ENCODE results near the gene C3orf22. TPM values are rescaled to one million over a fixed set of nuclear protein-coding genes. Genes with fewer than 3 reads are reported as not detected.

C3orf22 gene
- total RNA-seq, 3 donors from 2014 or later (not counting 1 experiment from before 2014, with no cell fraction given) = not detected

DNA sequence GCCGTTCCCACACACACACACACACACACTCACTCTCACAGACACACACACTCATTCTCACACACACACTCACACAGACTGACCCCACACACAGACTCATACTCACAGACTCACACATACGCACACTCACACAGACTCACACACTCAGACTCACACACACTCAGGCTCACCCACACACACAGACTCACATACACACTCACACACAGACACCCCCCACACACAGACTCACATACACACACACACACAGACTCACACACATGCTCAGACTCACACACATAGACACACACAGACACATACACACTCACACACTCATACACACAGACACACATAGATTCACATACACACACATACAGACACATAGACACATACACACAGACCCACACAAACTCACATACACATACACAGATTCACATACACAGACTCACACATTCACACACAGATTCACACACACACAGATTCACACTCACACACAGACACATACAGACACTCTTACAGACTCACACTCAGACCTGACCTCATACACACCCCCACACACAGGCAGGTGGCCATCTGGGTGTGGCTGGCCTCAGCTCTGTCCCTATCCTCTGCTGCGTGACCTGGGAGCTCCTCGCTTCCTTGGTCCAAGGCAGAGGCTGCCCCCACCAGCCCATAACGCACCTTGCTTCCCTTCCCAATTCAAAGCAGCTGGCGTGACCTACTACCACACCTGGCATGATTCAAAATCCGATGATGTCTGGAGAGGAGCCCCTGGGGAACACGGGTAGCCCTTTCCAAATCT, 1.9 kb downstream of the C3orf22 start:
- DNase-seq = no peak

DNA sequence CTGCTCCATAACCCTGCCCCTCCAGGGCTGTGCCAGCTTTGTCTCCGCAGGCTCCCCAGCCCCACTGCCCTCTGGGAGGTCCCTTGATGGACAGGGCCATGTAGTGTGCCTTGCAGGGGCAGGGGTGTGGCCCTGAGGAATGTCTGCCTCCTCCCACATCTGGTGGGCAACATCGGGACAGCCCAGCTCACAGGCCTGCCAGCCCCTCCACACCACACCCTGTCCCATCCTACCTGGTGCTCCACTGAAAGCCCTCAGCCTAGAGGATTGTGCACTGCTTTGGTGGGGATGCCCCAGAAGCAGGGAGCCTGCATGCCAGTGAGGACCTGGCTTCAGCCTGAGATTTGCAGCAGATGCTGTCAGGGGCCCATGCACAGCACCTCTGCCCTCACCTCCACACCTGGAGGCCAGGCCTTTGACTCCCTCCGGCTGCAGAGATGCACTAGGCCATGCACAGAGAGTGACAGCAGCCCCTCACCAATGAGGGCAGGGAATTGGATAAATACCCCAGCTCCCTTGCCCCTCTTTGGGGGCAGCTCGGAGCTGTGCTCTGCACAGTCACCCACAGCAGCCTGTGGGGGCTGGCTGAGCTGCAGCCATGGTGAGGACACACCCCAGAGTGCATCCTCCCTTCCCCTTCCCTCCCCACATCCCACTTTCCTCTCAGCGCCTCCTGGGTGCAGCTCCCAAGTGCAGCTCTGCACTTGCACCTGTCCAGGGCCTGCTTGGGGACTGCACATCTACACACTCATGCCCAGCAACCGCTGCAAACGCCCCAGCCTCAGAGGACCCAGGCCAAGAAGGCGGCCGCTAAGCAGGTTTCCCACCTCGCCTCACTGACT, 2.7 kb downstream of the C3orf22 start:
- no peaks in the 10 kb centered on the region for H3K4me1 Mint-ChIP-seq
- TF ChIP-seq, protein P1, sequence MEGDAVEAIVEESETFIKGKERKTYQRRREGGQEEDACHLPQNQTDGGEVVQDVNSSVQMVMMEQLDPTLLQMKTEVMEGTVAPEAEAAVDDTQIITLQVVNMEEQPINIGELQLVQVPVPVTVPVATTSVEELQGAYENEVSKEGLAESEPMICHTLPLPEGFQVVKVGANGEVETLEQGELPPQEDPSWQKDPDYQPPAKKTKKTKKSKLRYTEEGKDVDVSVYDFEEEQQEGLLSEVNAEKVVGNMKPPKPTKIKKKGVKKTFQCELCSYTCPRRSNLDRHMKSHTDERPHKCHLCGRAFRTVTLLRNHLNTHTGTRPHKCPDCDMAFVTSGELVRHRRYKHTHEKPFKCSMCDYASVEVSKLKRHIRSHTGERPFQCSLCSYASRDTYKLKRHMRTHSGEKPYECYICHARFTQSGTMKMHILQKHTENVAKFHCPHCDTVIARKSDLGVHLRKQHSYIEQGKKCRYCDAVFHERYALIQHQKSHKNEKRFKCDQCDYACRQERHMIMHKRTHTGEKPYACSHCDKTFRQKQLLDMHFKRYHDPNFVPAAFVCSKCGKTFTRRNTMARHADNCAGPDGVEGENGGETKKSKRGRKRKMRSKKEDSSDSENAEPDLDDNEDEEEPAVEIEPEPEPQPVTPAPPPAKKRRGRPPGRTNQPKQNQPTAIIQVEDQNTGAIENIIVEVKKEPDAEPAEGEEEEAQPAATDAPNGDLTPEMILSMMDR (IDR thresholded peaks at IDR 0.05) = no peak
- DNase-seq (peak in 1 of 2 donors; percentile 11), ATAC-seq (no peak)
- WGBS (ENCODE audit: insufficient coverage) = 86% methylated on average over 10 of the region's 10 CpGs
- H3K27ac Mint-ChIP-seq = no peak overlapping the region
- no peaks in the 10 kb centered on the region for H3K36me3 Mint-ChIP-seq
- Histone ChIP-seq H3K4me3 (ENCODE audit: low read length) (no peak overlapping the region), H3K36me3 (ENCODE audit: control insufficient read depth, insufficient read depth, low read length) (no peaks in the 10 kb centered on the region), H3K9me3 (ENCODE audit: control insufficient read depth, insufficient read depth, low read length) (no peaks in the 10 kb centered on the region), H3K4me1 (ENCODE audit: control insufficient read depth, insufficient read depth, low read length) (no peaks in the 10 kb centered on the region), H3K27me3 (ENCODE audit: control insufficient read depth, insufficient read depth, low read length) (no peaks in the 10 kb centered on the region), H3K27ac (ENCODE audit: low read length) (no peak overlapping the region)
- intact Hi-C loops (cut with micrococcal nuclease) = no loop called here
- no peaks in the 10 kb centered on the region for H3K27me3 Mint-ChIP-seq (ENCODE audit: low read depth in 2 of 2)
- no peaks in the 10 kb centered on the region for H3K9me3 Mint-ChIP-seq
- no peak overlapping the region for H3K4me3 Mint-ChIP-seq

More for the DNA sequence above, 1.9 kb downstream of the C3orf22 start:
- Mint-ChIP-seq H3K9me3 (peaks cover 2 to 3% of the 10 kb centered on the region in 2 donors), H3K27me3 (ENCODE audit: low read depth in 2 of 2) (peaks cover 3 to 6% of the 10 kb centered on the region in 2 donors), H3K4me3 (no peak overlapping the region), H3K4me1 (no peaks in the 10 kb centered on the region), H3K27ac (no peak overlapping the region), H3K36me3 (peaks cover 4% of the 10 kb centered on the region)
- Histone ChIP-seq H3K27me3 (ENCODE audit: control insufficient read depth, insufficient read depth, low read length) (no peaks in the 10 kb centered on the region), H3K4me1 (ENCODE audit: control insufficient read depth, insufficient read depth, low read length) (no peaks in the 10 kb centered on the region), H3K9me3 (ENCODE audit: control insufficient read depth, insufficient read depth, low read length) (no peaks in the 10 kb centered on the region), H3K4me3 (ENCODE audit: low read length) (no peak overlapping the region), H3K27ac (ENCODE audit: low read length) (no peak overlapping the region), H3K36me3 (ENCODE audit: control insufficient read depth, insufficient read depth, low read length) (no peaks in the 10 kb centered on the region)
- TF ChIP-seq, protein P1 (IDR thresholded peaks at IDR 0.05) = no peak
- peak in 1 of 3 donors; percentile 21 for ATAC-seq
- 89% methylated on average over 8 of the region's 8 CpGs for WGBS (ENCODE audit: insufficient coverage)
- intact Hi-C loops (cut with micrococcal nuclease) = no loop called here

DNA sequence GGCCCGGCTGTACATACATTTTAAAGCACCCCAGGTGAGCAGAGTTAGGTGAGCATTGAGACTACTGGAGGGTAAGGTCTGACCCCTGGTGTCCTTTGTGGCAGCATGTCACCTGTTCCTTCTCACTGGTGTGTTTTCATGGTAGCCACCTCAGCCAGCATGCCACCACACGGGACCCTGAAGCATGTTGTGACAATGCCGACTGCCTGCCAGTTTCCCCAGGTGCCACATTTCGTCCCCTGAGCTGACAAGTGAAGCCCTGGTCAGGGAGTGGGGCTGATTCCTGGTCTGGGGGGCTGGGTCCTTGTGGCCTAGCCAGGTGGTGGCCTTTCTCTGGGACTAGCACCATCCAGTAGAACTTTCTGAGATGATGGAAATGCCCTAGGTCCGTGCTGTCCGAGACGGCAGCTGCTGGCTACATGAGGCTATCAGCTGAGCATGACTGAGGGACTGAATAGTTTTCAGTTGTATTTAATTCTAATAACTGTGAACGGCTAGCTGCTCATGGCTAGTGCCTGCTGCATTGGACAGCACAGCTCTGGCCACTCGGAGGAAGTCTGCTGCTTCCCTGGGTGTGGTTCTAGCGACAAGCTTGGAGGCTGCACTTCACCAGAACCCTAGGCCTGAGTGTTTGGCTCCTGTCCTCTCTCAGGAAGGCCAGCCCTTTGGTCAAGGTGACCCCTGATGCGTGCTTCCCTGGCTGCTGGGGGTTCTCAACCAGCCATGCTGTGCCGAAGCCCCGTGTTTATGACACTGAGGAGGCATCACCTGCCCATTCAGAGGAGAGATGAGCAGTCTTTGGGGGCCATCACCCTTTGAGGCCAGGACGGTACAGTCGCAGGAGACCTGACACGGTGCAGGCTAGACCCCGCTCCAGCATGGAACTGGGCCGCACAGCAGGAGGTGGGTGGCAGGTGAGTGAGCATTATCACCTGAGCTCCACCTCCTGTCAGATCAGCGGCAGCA, 3.9 kb downstream of the C3orf22 start:
- H3K36me3 Mint-ChIP-seq = no peaks in the 10 kb centered on the region
- H3K4me3 Mint-ChIP-seq = no peak overlapping the region
- H3K4me1 ChIP-seq (ENCODE audit: control insufficient read depth, insufficient read depth, low read length) = no peaks in the 10 kb centered on the region
- DNase-seq = peak in 1 of 2 donors; percentile 7
- H3K27ac Mint-ChIP-seq = no peak overlapping the region
- H3K9me3 Mint-ChIP-seq = no peaks in the 10 kb centered on the region
- H3K27me3 ChIP-seq (ENCODE audit: control insufficient read depth, insufficient read depth, low read length) = no peaks in the 10 kb centered on the region
- no peak overlapping the region for H3K4me3 ChIP-seq (ENCODE audit: low read length)
- TF ChIP-seq, protein P1 (IDR thresholded peaks at IDR 0.05) = no peak
- H3K27ac ChIP-seq (ENCODE audit: low read length) = no peak overlapping the region
- no peaks in the 10 kb centered on the region for H3K4me1 Mint-ChIP-seq
- H3K36me3 ChIP-seq (ENCODE audit: control insufficient read depth, insufficient read depth, low read length) = no peaks in the 10 kb centered on the region
- ATAC-seq = no peak
- no peaks in the 10 kb centered on the region for H3K27me3 Mint-ChIP-seq (ENCODE audit: low read depth in 2 of 2)
- no peaks in the 10 kb centered on the region for H3K9me3 ChIP-seq (ENCODE audit: control insufficient read depth, insufficient read depth, low read length)
- WGBS (ENCODE audit: insufficient coverage) = 86% methylated on average over 19 of the region's 19 CpGs
- intact Hi-C loops (cut with micrococcal nuclease) = no loop called here
